MM.1S (cell line): Measurements from ENCODE around the gene ITGA2B.

Source experiments
- DNase-seq: peaks from one replicate; pipeline ENCODE4 v3.0.0-alpha.2; 2015
- H2AFZ ChIP-seq: fragments of 300-600 bp; sonication (generic); 2 replicates; pipeline ENCODE4 v1.6.0; 2016; ENCODE audit warnings: antibody characterized with exemption, low read length
- H3F3A ChIP-seq: fragments of 300-600 bp; sonication (generic); 2 replicates; pipeline ENCODE4 v1.6.1; 2016; ENCODE audit warnings: mild to moderate bottlenecking, antibody characterized with exemption, low read length, moderate library complexity, mixed read lengths; ENCODE audit not compliant: insufficient read depth
- H3K27ac ChIP-seq: fragments of 300-600 bp; sonication (generic); 2 replicates; pipeline ENCODE4 v1.5.1; 2016; ENCODE audit warnings: mild to moderate bottlenecking, low read length
- H3K27me3 ChIP-seq: fragments of 300-600 bp; sonication (generic); replicated peaks from 2 replicates; pipeline ENCODE4 v1.6.0; 2016; ENCODE audit warnings: low read length; ENCODE audit not compliant: insufficient read depth
- H3K36me3 ChIP-seq: fragments of 300-600 bp; sonication (generic); replicated peaks from 2 replicates; pipeline ENCODE4 v1.6.1; 2016; ENCODE audit warnings: mild to moderate bottlenecking, low read length, mixed read lengths; ENCODE audit not compliant: insufficient read depth
- H3K4me1 ChIP-seq: fragments of 300-600 bp; sonication (generic); 2 replicates; pipeline ENCODE4 v1.6.1; 2016; ENCODE audit warnings: low read length, mixed read lengths
- H3K4me2 ChIP-seq: fragments of 300-600 bp; sonication (generic); 2 replicates; pipeline ENCODE4 v1.6.0; 2016; ENCODE audit warnings: low read depth, low read length
- H3K4me3 ChIP-seq: fragments of 300-600 bp; sonication (generic); 2 replicates; pipeline ENCODE4 v1.5.1; 2016; ENCODE audit warnings: low read length, mixed read lengths
- H3K79me2 ChIP-seq: fragments of 300-600 bp; sonication (generic); 2 replicates; pipeline ENCODE4 v1.6.1; 2016; ENCODE audit warnings: mixed run types, low read length, mixed read lengths
- H3K9ac ChIP-seq: fragments of 300-600 bp; sonication (generic); 2 replicates; pipeline ENCODE4 v1.6.1; 2016; ENCODE audit warnings: low read length, mixed read lengths
- H3K9me2 ChIP-seq: fragments of 300-600 bp; sonication (generic); replicated peaks from 2 replicates; pipeline ENCODE4 v1.6.1; 2016; ENCODE audit warnings: mild to moderate bottlenecking, low read length, mixed read lengths; ENCODE audit not compliant: insufficient read depth
- H3K9me3 ChIP-seq: fragments of 300-600 bp; sonication (generic); replicated peaks from 2 replicates; pipeline ENCODE4 v1.6.1; 2016; ENCODE audit warnings: mild to moderate bottlenecking, low read length, mixed read lengths; ENCODE audit not compliant: insufficient read depth
- H4K20me1 ChIP-seq: fragments of 300-600 bp; sonication (generic); 2 replicates; pipeline ENCODE4 v1.6.1; 2016; ENCODE audit warnings: mild to moderate bottlenecking, low read length, moderate library complexity, mixed read lengths; ENCODE audit not compliant: insufficient read depth
- EZH2 ChIP-seq: fragments of 300-600 bp; sonication (generic); optimal IDR thresholded peaks from 2 replicates; pipeline ENCODE3; 2017; ENCODE audit warnings: low read depth, mild to moderate bottlenecking, antibody characterized with exemption, low read length, mixed read lengths
- EZH2phosphoT487 ChIP-seq: fragments of 300-600 bp; sonication (generic); IDR thresholded peaks from 2 replicates; pipeline ENCODE4 v1.6.1; 2018; ENCODE audit warnings: antibody characterized with exemption, low read length
- TF ChIP-seq, protein P1 (sequence below): fragments of 300-600 bp; sonication (generic); IDR thresholded peaks from 2 replicates; pipeline ENCODE4 v1.5.1; 2016; ENCODE audit warnings: antibody characterized with exemption, low read length, mixed read lengths

The ITGA2B gene

DNA sequence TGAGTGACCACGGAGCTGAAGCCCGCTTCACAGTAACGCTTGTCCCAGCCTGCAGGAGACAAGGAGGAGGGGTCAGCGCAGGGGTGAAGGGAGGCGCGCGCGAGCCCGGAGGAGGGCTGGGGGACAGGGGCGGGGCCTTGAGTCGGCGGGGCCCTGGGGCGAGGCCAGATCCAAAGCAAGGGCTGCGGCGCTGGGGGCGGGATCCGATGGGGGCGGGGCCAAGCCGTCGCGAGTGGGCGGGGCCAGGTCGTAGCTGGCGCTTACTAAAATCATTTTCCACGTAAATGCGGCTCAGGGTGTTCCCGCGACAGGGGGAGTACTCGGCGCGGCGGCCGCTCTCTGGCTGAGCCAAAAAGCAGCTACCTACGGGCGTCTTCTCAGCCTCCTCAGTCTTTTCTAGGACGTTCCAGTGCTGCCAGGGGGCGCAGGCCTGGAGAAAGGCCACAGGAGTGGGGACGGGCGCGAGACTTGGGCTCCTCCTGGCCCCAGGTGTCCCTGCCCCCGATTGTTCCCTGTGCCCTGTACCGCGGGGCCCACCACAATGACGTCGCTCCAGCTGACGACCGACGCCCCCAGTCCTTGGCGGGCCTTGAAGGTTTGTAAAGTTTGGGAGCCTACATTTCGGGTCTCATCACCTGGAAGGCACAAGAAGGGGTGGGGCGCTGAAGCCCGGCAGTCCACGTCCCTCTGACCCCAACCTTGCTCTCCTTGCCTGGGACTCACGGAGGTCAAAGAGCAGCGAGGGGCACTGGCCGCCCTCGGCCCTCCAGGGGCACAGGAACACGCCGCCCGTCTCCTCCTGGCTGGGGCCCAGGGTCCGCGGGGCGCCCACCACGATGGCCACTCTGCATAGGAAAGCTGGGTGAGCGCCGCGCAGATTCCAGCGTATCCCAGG is 3.9 kb downstream of the ITGA2B start:
- no peaks in the 10 kb centered on the region for H3K9me3 ChIP-seq
- H3K27me3 ChIP-seq, result peaks cover 31% of the 10 kb centered on the region
- peak overlapping the region; percentile 37; the same call in 1 of the 2 replicates for H3K9ac ChIP-seq
- no peaks in the 10 kb centered on the region for H3F3A ChIP-seq
- H3K4me2 ChIP-seq, result peak overlapping the region; percentile 98
- H3K27ac ChIP-seq, result no peak overlapping the region
- no peaks in the 10 kb centered on the region for H4K20me1 ChIP-seq
- no peaks in the 10 kb centered on the region for H3K4me1 ChIP-seq
- DNase-seq, result peak; percentile 76
- H3K79me2 ChIP-seq, result no peaks in the 10 kb centered on the region
- TF ChIP-seq, protein P1, sequence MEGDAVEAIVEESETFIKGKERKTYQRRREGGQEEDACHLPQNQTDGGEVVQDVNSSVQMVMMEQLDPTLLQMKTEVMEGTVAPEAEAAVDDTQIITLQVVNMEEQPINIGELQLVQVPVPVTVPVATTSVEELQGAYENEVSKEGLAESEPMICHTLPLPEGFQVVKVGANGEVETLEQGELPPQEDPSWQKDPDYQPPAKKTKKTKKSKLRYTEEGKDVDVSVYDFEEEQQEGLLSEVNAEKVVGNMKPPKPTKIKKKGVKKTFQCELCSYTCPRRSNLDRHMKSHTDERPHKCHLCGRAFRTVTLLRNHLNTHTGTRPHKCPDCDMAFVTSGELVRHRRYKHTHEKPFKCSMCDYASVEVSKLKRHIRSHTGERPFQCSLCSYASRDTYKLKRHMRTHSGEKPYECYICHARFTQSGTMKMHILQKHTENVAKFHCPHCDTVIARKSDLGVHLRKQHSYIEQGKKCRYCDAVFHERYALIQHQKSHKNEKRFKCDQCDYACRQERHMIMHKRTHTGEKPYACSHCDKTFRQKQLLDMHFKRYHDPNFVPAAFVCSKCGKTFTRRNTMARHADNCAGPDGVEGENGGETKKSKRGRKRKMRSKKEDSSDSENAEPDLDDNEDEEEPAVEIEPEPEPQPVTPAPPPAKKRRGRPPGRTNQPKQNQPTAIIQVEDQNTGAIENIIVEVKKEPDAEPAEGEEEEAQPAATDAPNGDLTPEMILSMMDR, result peak; percentile 19; the same call in 1 of the 2 replicates
- TF ChIP-seq EZH2, result no peak
- no peaks in the 10 kb centered on the region for H3K36me3 ChIP-seq
- peak overlapping the region; percentile 64 for H3K4me3 ChIP-seq
- peak overlapping the region; percentile 90 for H2AFZ ChIP-seq
- no peaks in the 10 kb centered on the region for H3K9me2 ChIP-seq

DNA sequence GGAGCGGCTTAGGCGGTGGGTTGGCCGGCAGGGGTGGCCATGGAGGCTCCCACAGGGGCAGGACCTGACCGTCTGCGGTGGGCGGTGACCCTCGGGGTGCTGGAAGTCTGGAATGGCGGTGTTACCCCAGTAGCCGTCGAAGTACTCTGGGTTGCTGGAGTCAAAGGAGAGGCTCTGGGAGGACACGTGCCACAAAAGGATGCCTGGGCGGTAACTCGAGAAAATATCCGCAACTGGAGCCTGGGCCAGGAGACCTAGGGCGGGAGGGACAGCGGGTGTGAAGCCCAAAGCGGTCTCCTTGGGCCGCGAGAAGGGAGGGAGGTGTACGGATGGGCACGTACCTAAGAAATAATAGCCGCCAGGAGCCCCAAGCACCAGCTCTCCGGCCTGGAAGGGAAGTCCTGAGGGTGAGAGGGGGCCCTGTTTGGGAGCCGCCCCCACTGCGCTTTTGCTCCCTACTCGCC is 4.6 kb downstream of the ITGA2B start:
- TF ChIP-seq, protein P1, result no peak
- no peaks in the 10 kb centered on the region for H3F3A ChIP-seq
- peak overlapping the region; percentile 98 for H3K4me2 ChIP-seq
- H3K79me2 ChIP-seq, result no peaks in the 10 kb centered on the region
- H3K4me3 ChIP-seq, result peak overlapping the region; percentile 64
- no peaks in the 10 kb centered on the region for H4K20me1 ChIP-seq
- H3K9me2 ChIP-seq, result no peaks in the 10 kb centered on the region
- no peak for DNase-seq
- no peak overlapping the region for H3K27ac ChIP-seq
- H3K27me3 ChIP-seq, result peaks cover 36% of the 10 kb centered on the region
- peak overlapping the region; percentile 55 for H2AFZ ChIP-seq
- no peaks in the 10 kb centered on the region for H3K4me1 ChIP-seq
- H3K36me3 ChIP-seq, result no peaks in the 10 kb centered on the region
- no peak overlapping the region for H3K9ac ChIP-seq
- H3K9me3 ChIP-seq, result no peaks in the 10 kb centered on the region

DNA sequence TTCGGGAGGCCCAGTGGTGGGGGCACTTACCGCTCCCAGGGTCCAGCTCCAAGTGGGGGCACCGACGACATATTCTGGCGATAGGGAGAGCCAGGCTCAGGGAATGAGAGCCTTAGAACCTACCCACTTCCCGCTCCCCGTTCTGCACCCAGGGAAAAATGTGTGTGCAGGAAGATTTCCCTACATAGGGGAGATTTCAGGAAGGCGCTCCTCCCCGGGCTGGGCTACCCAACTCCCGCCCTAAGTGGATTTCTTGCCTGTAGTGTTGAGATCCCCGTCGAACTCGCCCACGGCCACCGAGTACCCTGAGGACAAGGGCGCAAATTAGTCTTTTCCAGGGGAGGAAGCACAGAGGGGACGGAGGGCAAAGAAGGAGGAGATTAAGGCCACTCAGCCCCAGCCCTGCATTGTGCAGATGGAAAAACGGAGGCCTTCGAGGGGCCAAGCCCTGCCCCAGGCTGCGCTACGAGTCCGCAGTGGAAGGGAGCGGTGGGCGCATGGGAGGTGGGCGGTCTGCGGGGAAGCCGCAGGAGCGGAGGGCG is 5.1 kb downstream of the ITGA2B start:
- H3K27ac ChIP-seq, result no peak overlapping the region
- H3K4me2 ChIP-seq, result no peak overlapping the region; the same call in 1 of the 2 replicates

More for the DNA sequence above, 5.1 kb downstream of the ITGA2B start:
- Histone ChIP-seq H4K20me1 (no peaks in the 10 kb centered on the region), H3K4me1 (no peaks in the 10 kb centered on the region), H3F3A (no peaks in the 10 kb centered on the region), H3K9me2 (no peaks in the 10 kb centered on the region), H3K9ac (no peak overlapping the region), H2AFZ (no peak overlapping the region), H3K36me3 (no peaks in the 10 kb centered on the region), H3K9me3 (no peaks in the 10 kb centered on the region), H3K4me3 (no peak overlapping the region), H3K27me3 (peaks cover 41% of the 10 kb centered on the region), H3K79me2 (no peaks in the 10 kb centered on the region)
- DNase-seq, result no peak
- TF ChIP-seq EZH2phosphoT487, result no peak
- TF ChIP-seq, protein P1, result no peak
